Glutamatergic neuron (in vitro differentiated cells): ENCODE data around the gene FLNA. TPM values are rescaled to one million over a fixed set of nuclear protein-coding genes. Genes with fewer than 3 reads are reported as not detected.

Experiments used
- DNase-seq: peaks from one replicate; pipeline ENCODE4 v3.0.0; 2022
- H3K27ac Mint-ChIP-seq: one replicate; pipeline ENCODE4 v1.8.0; 2020; ENCODE audit warnings: mild to moderate bottlenecking, mixed read lengths, inconsistent platforms; ENCODE audit not compliant: unreplicated experiment
- H3K27me3 Mint-ChIP-seq: one replicate; pipeline ENCODE4 v1.8.0; 2020; ENCODE audit warnings: mild to moderate bottlenecking, moderate library complexity, mixed read lengths, inconsistent platforms; ENCODE audit not compliant: unreplicated experiment
- H3K36me3 Mint-ChIP-seq: one replicate; pipeline ENCODE4 v1.8.0; 2020; ENCODE audit warnings: mild to moderate bottlenecking, mixed read lengths, inconsistent platforms; ENCODE audit not compliant: unreplicated experiment
- H3K4me1 Mint-ChIP-seq: one replicate; pipeline ENCODE4 v1.8.0; 2020; ENCODE audit warnings: mild to moderate bottlenecking, low read depth, mixed read lengths, inconsistent platforms; ENCODE audit not compliant: unreplicated experiment
- H3K4me3 Mint-ChIP-seq: one replicate; pipeline ENCODE4 v1.8.0; 2020; ENCODE audit warnings: mild to moderate bottlenecking, mixed read lengths, inconsistent platforms; ENCODE audit not compliant: unreplicated experiment
- H3K9me3 Mint-ChIP-seq: one replicate; pipeline ENCODE4 v1.8.0; 2020; ENCODE audit warnings: mild to moderate bottlenecking, moderate library complexity, mixed read lengths, inconsistent platforms; ENCODE audit not compliant: unreplicated experiment
- total RNA-seq: library from RNA; stranded (reverse); fragmentation: NEBNext Ultra II Directional; extraction: Animal tissue kit (Norgen Biotek cat#: 25700); gene quantifications from one replicate; pipeline ENCODE4 v1.2.1, GENCODE V29; 2021; ENCODE audit not compliant: unreplicated experiment
- TF ChIP-seq, protein P1 (sequence below): fragments of 200-600 bp; sonication (generic); IDR thresholded peaks from one replicate; pipeline ENCODE4 v1.5.0; 2021; ENCODE audit not compliant: partially characterized antibody, unreplicated experiment

The FLNA gene
- total RNA-seq, 1 donor from 2014 or later = 499 TPM

- no peak overlapping the region for H3K4me3 Mint-ChIP-seq
- H3K36me3 Mint-ChIP-seq = no peaks in the 10 kb centered on the region
- H3K9me3 Mint-ChIP-seq = peaks cover 1% of the 10 kb centered on the region
- peaks cover 2% of the 10 kb centered on the region for H3K27me3 Mint-ChIP-seq
- no peak overlapping the region for H3K27ac Mint-ChIP-seq
- no peak for DNase-seq
- TF ChIP-seq, protein P1, sequence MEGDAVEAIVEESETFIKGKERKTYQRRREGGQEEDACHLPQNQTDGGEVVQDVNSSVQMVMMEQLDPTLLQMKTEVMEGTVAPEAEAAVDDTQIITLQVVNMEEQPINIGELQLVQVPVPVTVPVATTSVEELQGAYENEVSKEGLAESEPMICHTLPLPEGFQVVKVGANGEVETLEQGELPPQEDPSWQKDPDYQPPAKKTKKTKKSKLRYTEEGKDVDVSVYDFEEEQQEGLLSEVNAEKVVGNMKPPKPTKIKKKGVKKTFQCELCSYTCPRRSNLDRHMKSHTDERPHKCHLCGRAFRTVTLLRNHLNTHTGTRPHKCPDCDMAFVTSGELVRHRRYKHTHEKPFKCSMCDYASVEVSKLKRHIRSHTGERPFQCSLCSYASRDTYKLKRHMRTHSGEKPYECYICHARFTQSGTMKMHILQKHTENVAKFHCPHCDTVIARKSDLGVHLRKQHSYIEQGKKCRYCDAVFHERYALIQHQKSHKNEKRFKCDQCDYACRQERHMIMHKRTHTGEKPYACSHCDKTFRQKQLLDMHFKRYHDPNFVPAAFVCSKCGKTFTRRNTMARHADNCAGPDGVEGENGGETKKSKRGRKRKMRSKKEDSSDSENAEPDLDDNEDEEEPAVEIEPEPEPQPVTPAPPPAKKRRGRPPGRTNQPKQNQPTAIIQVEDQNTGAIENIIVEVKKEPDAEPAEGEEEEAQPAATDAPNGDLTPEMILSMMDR = no peak
- no peaks in the 10 kb centered on the region for H3K4me1 Mint-ChIP-seq
Measured at GRCh38 chrX:154384284-154384892, 10.0 kb upstream of the FLNA start.

DNA sequence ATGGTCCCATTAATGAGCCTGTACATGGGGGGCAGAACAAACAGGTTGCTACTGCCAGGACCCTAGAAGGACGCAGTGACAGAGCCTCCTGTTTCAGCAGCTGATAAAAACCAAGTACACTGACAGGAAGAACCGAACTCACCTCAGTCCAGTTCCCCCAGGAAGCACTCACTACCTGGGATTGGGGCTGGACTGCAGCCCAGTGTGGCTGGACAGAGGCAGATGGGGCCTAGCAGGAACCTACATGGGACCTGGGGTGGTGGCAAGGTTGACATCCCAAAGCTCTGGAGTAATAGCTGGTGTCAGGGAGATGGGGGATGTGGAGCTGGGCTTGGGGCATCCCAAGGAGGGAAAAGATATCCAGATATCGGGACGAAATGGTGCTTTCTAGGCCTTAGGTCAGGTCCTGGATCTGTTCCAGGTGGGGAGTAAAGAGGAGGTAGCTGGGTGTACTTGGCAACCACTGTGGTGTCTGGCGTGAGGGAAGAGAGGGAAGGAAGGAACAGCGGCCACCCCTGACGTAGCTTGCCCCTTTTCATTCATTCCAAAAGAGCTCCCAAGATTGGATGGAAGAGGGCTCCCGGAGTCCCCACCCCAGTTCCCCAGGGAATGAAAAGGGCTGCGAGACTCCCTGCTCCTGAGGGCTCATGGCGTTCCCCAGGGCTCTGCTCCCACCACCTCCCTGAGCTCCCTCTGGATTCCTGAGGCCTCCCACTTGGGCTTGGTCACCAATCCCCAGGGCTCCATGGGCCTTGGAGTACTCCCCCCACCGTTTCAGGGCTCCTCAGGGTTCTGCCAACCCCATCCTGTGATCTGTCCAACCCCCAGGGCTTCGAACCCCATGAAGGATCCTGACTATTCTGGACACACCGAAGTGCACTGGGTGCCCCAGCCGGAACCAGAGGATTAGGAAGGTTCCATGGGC, 9.2 kb upstream of the FLNA start:
- TF ChIP-seq, protein P1 = no peak
- peaks cover 2% of the 10 kb centered on the region for H3K27me3 Mint-ChIP-seq
- H3K9me3 Mint-ChIP-seq = peaks cover 1% of the 10 kb centered on the region
- H3K36me3 Mint-ChIP-seq = no peaks in the 10 kb centered on the region
- no peak overlapping the region for H3K27ac Mint-ChIP-seq
- DNase-seq = no peak
- H3K4me1 Mint-ChIP-seq = no peaks in the 10 kb centered on the region
- no peak overlapping the region for H3K4me3 Mint-ChIP-seq

- H3K27me3 Mint-ChIP-seq = peaks cover 2% of the 10 kb centered on the region
- DNase-seq = no peak
- H3K9me3 Mint-ChIP-seq = peaks cover 1% of the 10 kb centered on the region
- no peak overlapping the region for H3K27ac Mint-ChIP-seq
- no peaks in the 10 kb centered on the region for H3K36me3 Mint-ChIP-seq
- no peaks in the 10 kb centered on the region for H3K4me1 Mint-ChIP-seq
- TF ChIP-seq, protein P1 = no peak
- no peak overlapping the region for H3K4me3 Mint-ChIP-seq
Measured at GRCh38 chrX:154382483-154383069, 8.1 kb upstream of the FLNA start.

GRCh38 chrX:154381271-154381670, 6.8 kb upstream of the FLNA start:
- Mint-ChIP-seq H3K9me3 (peaks cover 1% of the 10 kb centered on the region), H3K36me3 (no peaks in the 10 kb centered on the region), H3K4me1 (no peaks in the 10 kb centered on the region), H3K27me3 (peaks cover 2% of the 10 kb centered on the region), H3K27ac (no peak overlapping the region), H3K4me3 (no peak overlapping the region)
- TF ChIP-seq, protein P1 = no peak
- no peak for DNase-seq
